Activated naive CD4-positive, alpha-beta T cell treated with anti-CD3 and anti-CD28 coated beads for 36 hours (primary cell): Measurements from ENCODE around the gene MARCKS. TPM values are rescaled to one million over a fixed set of nuclear protein-coding genes. Genes with fewer than 3 reads are reported as not detected.

Source experiments
- CTCF ChIA-PET: fragments of 350-600 bp; sonication (Branson Sonifier 250); formaldehyde crosslinking; loops from one replicate; lab custom pipeline; 2021; ENCODE audit warnings: antibody characterized with exemption; lab: Charles Lee
- DNase-seq: peaks from one replicate; pipeline ENCODE4 v3.0.0-alpha.2; 2020
- H3K27ac Mint-ChIP-seq: one replicate; pipeline ENCODE4 v1.8.0; 2021; ENCODE audit warnings: mild to moderate bottlenecking, mixed read lengths
- H3K27me3 Mint-ChIP-seq: one replicate; pipeline ENCODE4 v1.8.0; 2021; ENCODE audit warnings: low read depth, mixed read lengths
- H3K36me3 Mint-ChIP-seq: one replicate; pipeline ENCODE4 v1.8.0; 2021; ENCODE audit warnings: low read depth, mixed read lengths
- H3K4me1 Mint-ChIP-seq: one replicate; pipeline ENCODE4 v1.8.0; 2021; ENCODE audit warnings: low read depth, mixed read lengths
- H3K4me3 Mint-ChIP-seq: one replicate; pipeline ENCODE4 v1.8.0; 2021; ENCODE audit warnings: mild to moderate bottlenecking, moderate library complexity, mixed read lengths
- H3K9me3 Mint-ChIP-seq: one replicate; pipeline ENCODE4 v1.8.0; 2021; ENCODE audit warnings: mixed read lengths
- intact Hi-C: fragments of 100-400 bp; cut with micrococcal nuclease; formaldehyde crosslinking; loops from one replicate; pipeline ENCODE4 v1.15.1; 2023
- total RNA-seq, 2 experiments: library from RNA; stranded (reverse); gene quantifications; one replicate each; pipeline ENCODE4 v1.2.3, GENCODE V29; 2021

MARCKS gene
- total RNA-seq, 2 experiments from 2014 or later, result 0.14 to 0.17 TPM

DNA sequence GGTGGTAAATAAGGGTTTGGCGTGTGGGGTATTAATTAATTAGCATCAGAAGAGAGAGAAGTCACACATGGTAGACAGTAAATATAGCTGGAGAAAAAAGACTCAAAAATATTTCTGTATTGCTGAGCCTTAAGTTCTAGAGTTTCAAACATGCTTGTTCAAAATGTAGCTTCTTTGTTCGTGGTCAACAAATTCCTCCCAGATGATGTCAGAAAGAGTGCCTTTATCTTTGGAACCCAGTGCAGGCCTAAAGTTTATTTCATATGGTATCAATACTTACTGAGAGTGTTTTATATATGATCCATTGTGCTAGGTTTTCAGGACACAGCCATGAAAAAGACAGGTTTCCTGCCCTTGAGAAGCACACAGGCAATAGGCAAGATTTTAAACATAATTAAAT, 18.3 kb downstream of the MARCKS start:
- CTCF ChIA-PET, result interaction anchor here (0.6 to 1.2 kb wide), 2 partner anchors 16 to 20 kb away, joined by 3 to 4 read pairs; no protein-coding TSS in a partner anchor
- no peaks in the 10 kb centered on the region for H3K9me3 Mint-ChIP-seq
- no peak overlapping the region for H3K27ac Mint-ChIP-seq
- intact Hi-C loops, result no loop called here
- peaks cover 29% of the 10 kb centered on the region for H3K27me3 Mint-ChIP-seq
- DNase-seq, result no peak
- peaks cover 8% of the 10 kb centered on the region for H3K4me1 Mint-ChIP-seq
- no peak overlapping the region for H3K4me3 Mint-ChIP-seq
- no peaks in the 10 kb centered on the region for H3K36me3 Mint-ChIP-seq

DNA sequence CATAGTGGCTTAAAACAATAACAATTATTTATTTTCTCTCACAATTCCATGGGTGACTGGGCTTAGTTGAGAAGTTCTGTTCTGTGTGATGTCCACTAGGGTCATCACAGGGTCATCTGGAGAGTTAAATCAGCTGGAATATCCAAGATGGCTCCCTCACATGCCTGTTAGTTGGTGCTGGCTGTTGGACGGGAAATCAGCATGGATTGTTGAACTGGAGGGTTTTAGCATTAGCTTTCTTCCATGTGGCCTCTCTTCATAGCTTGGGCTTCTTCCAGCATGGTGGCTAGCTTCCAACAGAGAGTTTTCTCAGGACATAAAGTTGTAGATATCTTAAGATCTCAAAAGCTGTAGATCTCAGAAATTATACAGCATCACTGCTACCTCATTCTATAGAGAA, 19.6 kb downstream of the MARCKS start:
- no peak for DNase-seq
- no peak overlapping the region for H3K27ac Mint-ChIP-seq
- intact Hi-C loops, result no loop called here
- H3K27me3 Mint-ChIP-seq, result peaks cover 32% of the 10 kb centered on the region
- H3K36me3 Mint-ChIP-seq, result no peaks in the 10 kb centered on the region
- peaks cover 8% of the 10 kb centered on the region for H3K4me1 Mint-ChIP-seq
- H3K9me3 Mint-ChIP-seq, result no peaks in the 10 kb centered on the region
- CTCF ChIA-PET, result interaction anchor here (0.6 to 0.7 kb wide), 2 partner anchors 21 to 65 kb away, joined by 3 read pairs; no protein-coding TSS in a partner anchor
- H3K4me3 Mint-ChIP-seq, result no peak overlapping the region

GRCh38 chr6:113879186-113880096, 22.3 kb downstream of the MARCKS start:
- intact Hi-C loops, result no loop called here
- DNase-seq, result peak; percentile 30
- Mint-ChIP-seq H3K27me3 (peaks cover 26% of the 10 kb centered on the region), H3K9me3 (no peaks in the 10 kb centered on the region), H3K36me3 (no peaks in the 10 kb centered on the region), H3K27ac (no peak overlapping the region), H3K4me3 (no peak overlapping the region), H3K4me1 (no peaks in the 10 kb centered on the region)
- CTCF ChIA-PET, result interaction anchor here (0.6 to 1.8 kb wide), 6 partner anchors 9 to 268 kb away, joined by 3 to 5 read pairs (median 3); no protein-coding TSS in a partner anchor

DNA sequence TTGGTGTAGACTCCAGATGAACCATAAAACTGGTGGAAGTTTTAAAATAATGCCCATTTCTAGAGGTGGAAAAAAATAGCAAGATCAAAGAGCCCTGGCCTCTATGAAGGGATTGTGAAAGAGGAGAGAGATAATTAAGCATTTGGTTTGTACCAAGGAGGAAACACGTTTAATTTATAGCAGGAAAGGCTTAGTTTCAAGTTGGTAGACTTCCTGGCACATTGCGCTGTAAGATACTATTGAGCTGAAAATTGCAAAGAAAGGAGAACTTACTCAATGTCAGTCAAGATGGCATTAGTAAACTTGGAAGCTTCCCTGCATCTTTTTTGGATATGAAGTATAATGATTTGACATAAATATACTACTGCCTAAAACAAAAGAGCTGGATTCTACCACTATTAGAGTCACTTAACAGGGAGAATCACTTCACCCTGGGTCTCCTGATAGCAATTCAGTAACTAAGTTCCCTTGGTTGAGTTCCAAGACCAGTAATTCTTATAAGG, 24.4 kb downstream of the MARCKS start:
- no peak overlapping the region for H3K4me3 Mint-ChIP-seq
- no peaks in the 10 kb centered on the region for H3K36me3 Mint-ChIP-seq
- no peaks in the 10 kb centered on the region for H3K9me3 Mint-ChIP-seq
- H3K4me1 Mint-ChIP-seq, result no peaks in the 10 kb centered on the region
- intact Hi-C loops, result no loop called here
- peaks cover 24% of the 10 kb centered on the region for H3K27me3 Mint-ChIP-seq
- H3K27ac Mint-ChIP-seq, result no peak overlapping the region
- CTCF ChIA-PET, result no interaction called here
- DNase-seq, result no peak

- intact Hi-C loops, result no loop called here
- Mint-ChIP-seq H3K27me3 (peaks cover 22% of the 10 kb centered on the region), H3K4me3 (no peak overlapping the region), H3K9me3 (no peaks in the 10 kb centered on the region), H3K4me1 (no peaks in the 10 kb centered on the region), H3K36me3 (no peaks in the 10 kb centered on the region), H3K27ac (no peak overlapping the region)
- no peak for DNase-seq
- CTCF ChIA-PET, result interaction anchor here (1.5 kb wide), 1 partner anchor 576 kb away, joined by 4 read pairs; no protein-coding TSS in a partner anchor
Observed at GRCh38 chr6:113882336-113883022, 25.3 kb downstream of the MARCKS start.

- H3K9me3 Mint-ChIP-seq, result no peaks in the 10 kb centered on the region
- CTCF ChIA-PET, result no interaction called here
- no peaks in the 10 kb centered on the region for H3K36me3 Mint-ChIP-seq
- H3K27ac Mint-ChIP-seq, result no peak overlapping the region
- DNase-seq, result no peak
- intact Hi-C loops, result no loop called here
- H3K4me3 Mint-ChIP-seq, result no peak overlapping the region
- H3K27me3 Mint-ChIP-seq, result peaks cover 20% of the 10 kb centered on the region
- H3K4me1 Mint-ChIP-seq, result no peaks in the 10 kb centered on the region
Observed at GRCh38 chr6:113884011-113884410, 26.9 kb downstream of the MARCKS start.

DNA sequence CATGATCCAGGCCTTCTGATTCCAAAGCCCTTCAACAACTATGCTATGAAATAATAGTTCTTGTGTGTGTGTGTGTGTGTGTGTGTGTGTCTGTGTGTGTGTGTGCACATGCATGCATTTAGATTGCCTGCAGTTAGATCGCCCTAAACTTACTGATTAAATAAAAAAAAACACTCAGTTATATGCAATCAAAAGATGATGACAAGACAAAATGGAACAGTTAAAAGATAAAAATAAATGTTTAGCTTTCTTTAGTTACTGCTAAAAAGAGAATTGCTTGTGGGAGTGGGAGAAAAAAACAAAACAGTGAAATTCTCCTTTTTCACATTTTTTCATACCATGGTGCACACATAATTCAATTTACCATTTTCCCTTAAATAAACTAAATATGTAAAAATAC, 29.4 kb downstream of the MARCKS start:
- CTCF ChIA-PET, result no interaction called here
- no peak for DNase-seq
- no peaks in the 10 kb centered on the region for H3K4me1 Mint-ChIP-seq
- intact Hi-C loops, result no loop called here
- H3K27ac Mint-ChIP-seq, result no peak overlapping the region
- no peaks in the 10 kb centered on the region for H3K9me3 Mint-ChIP-seq
- peaks cover 7% of the 10 kb centered on the region for H3K27me3 Mint-ChIP-seq
- H3K4me3 Mint-ChIP-seq, result no peak overlapping the region
- H3K36me3 Mint-ChIP-seq, result no peaks in the 10 kb centered on the region

GRCh38 chr6:113888493-113888892, 31.3 kb downstream of the MARCKS start:
- H3K36me3 Mint-ChIP-seq, result peaks cover 2% of the 10 kb centered on the region
- peaks cover 3% of the 10 kb centered on the region for H3K9me3 Mint-ChIP-seq
- DNase-seq, result no peak
- H3K4me1 Mint-ChIP-seq, result no peaks in the 10 kb centered on the region
- intact Hi-C loops, result no loop called here
- no peak overlapping the region for H3K4me3 Mint-ChIP-seq
- CTCF ChIA-PET, result interaction anchor here (0.6 to 0.9 kb wide), 2 partner anchors 9 to 513 kb away, joined by 3 to 6 read pairs; no protein-coding TSS in a partner anchor
- H3K27ac Mint-ChIP-seq, result no peak overlapping the region
- peaks cover 11% of the 10 kb centered on the region for H3K27me3 Mint-ChIP-seq

DNA sequence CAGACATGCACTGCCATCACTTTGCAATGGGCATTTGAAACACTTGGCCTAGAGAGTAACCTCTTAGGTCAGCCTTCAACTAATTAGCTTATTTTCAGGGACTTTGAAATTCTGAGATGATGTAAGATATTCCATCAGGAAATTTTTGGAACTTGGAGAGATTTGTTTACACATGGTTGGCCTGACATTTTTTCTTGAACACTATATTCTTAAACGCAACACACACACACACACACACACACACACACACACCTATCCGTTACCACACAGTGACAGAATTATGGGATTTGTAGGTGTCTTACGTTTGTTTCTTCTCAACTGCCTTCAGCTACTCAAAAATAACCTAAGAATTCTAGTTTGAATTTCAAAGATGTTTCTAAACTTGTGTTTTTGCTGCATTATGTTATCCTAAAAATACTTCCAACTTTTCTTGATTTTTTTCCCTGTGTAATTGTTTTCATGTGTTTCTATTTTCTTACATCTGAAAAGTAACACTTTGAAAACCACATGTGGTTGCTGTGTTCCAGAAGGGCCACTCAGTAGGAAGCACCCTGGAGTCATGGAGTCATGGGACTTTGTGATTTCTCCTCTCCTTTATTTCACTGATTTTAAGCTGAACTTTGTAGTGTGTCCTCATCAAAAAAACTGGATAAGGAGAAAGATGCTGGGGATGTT, 31.9 kb downstream of the MARCKS start:
- no peak for DNase-seq
- H3K4me3 Mint-ChIP-seq, result no peak overlapping the region
- H3K4me1 Mint-ChIP-seq, result no peaks in the 10 kb centered on the region
- H3K36me3 Mint-ChIP-seq, result peaks cover 2% of the 10 kb centered on the region
- intact Hi-C loops, result no loop called here
- peaks cover 3% of the 10 kb centered on the region for H3K9me3 Mint-ChIP-seq
- H3K27me3 Mint-ChIP-seq, result peaks cover 11% of the 10 kb centered on the region
- no peak overlapping the region for H3K27ac Mint-ChIP-seq
- CTCF ChIA-PET, result interaction anchor here (0.6 to 1.2 kb wide), 3 partner anchors 10 to 513 kb away, joined by 3 to 6 read pairs (median 4); no protein-coding TSS in a partner anchor

DNA sequence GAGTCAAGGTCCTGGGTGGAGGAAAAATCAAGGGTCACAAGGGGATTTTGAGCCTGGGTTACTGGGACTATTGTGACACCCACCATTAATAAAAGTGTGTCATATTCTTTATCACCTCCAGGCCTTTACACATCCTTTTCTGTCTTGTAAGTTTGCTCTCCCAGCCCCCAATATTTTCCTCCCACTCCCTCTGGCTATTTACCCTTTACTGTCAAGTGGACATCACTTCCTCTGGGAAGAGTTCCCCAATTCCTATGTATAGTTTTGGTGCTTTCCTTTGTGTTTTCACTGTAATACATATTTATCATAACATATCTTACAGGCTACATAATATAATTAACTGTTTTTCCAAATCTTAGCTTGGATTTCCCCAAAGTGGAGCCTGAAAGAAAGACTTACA, 36.3 kb downstream of the MARCKS start:
- H3K36me3 Mint-ChIP-seq, result peaks cover 2% of the 10 kb centered on the region
- CTCF ChIA-PET, result no interaction called here
- H3K27ac Mint-ChIP-seq, result no peak overlapping the region
- intact Hi-C loops, result no loop called here
- no peak overlapping the region for H3K4me3 Mint-ChIP-seq
- DNase-seq, result no peak
- H3K4me1 Mint-ChIP-seq, result no peaks in the 10 kb centered on the region
- H3K27me3 Mint-ChIP-seq, result peaks cover 6% of the 10 kb centered on the region
- H3K9me3 Mint-ChIP-seq, result peaks cover 3% of the 10 kb centered on the region

DNA sequence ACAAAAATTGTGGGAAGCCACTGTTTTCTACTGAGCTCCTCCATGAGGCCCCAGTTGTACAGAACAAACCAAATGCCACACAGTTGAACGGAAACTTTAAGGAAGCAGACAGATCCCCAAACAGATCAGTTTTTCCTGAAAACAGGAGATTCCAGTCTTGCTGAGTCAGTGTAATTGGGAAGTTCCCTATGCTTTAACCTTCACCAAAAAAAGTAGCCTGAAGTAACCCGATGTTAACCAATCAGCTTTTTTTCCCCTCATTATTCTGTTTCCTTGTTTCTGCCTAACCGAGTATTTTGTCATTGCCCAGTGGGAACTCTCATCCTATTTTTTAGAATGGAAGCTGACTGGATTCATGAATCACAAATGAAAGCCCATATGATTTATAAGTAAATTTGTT, 36.7 kb downstream of the MARCKS start:
- CTCF ChIA-PET, result no interaction called here
- Mint-ChIP-seq H3K27ac (no peak overlapping the region), H3K27me3 (peaks cover 4% of the 10 kb centered on the region), H3K36me3 (peaks cover 2% of the 10 kb centered on the region), H3K4me3 (no peak overlapping the region), H3K4me1 (no peaks in the 10 kb centered on the region), H3K9me3 (peaks cover 3% of the 10 kb centered on the region)
- intact Hi-C loops, result no loop called here
- no peak for DNase-seq
